GM23248 (cell line): ENCODE measurements around the gene CDR2. TPM values are rescaled to one million over a fixed set of nuclear protein-coding genes. Genes with fewer than 3 reads are reported as not detected.

Experiments
- DNase-seq: peaks from one replicate; pipeline ENCODE4 v3.0.0-alpha.2; 2015
- H2AFZ ChIP-seq: fragments of 200-600 bp; sonication (generic); 2 replicates; pipeline ENCODE4 v1.6.1; 2016; ENCODE audit warnings: antibody characterized with exemption
- H3F3A ChIP-seq: fragments of 200-600 bp; sonication (generic); 2 replicates; pipeline ENCODE4 v1.6.1; 2016; ENCODE audit warnings: mild to moderate bottlenecking, antibody characterized with exemption, mixed run types; ENCODE audit not compliant: insufficient read depth
- H3K27ac ChIP-seq: fragments of 200-600 bp; sonication (generic); 2 replicates; pipeline ENCODE4 v1.5.1; 2016; ENCODE audit warnings: mild to moderate bottlenecking
- H3K27me3 ChIP-seq: fragments of 200-600 bp; sonication (generic); replicated peaks from 2 replicates; pipeline ENCODE4 v1.6.1; 2016; ENCODE audit warnings: mild to moderate bottlenecking; ENCODE audit not compliant: insufficient read depth
- H3K36me3 ChIP-seq: fragments of 200-600 bp; sonication (generic); 2 replicates; pipeline ENCODE4 v1.6.1; 2016; ENCODE audit warnings: low read depth, mild to moderate bottlenecking
- H3K4me1 ChIP-seq: fragments of 200-600 bp; sonication (generic); 2 replicates; pipeline ENCODE4 v1.6.1; 2016; ENCODE audit warnings: mild to moderate bottlenecking; ENCODE audit not compliant: insufficient read depth
- H3K4me2 ChIP-seq: fragments of 200-600 bp; sonication (generic); one replicate; pipeline ENCODE4 v1.6.1; 2016; ENCODE audit warnings: mild to moderate bottlenecking; ENCODE audit not compliant: unreplicated experiment
- H3K4me3 ChIP-seq: fragments of 200-600 bp; sonication (generic); 2 replicates; pipeline ENCODE4 v1.5.1; 2016; ENCODE audit warnings: mild to moderate bottlenecking
- H3K79me2 ChIP-seq: fragments of 200-600 bp; sonication (generic); 2 replicates; pipeline ENCODE4 v1.6.1; 2016; ENCODE audit warnings: mild to moderate bottlenecking; ENCODE audit not compliant: insufficient read depth
- H3K9ac ChIP-seq: fragments of 200-600 bp; sonication (generic); 2 replicates; pipeline ENCODE4 v1.6.1; 2016; ENCODE audit warnings: mild to moderate bottlenecking
- H3K9me2 ChIP-seq: fragments of 200-600 bp; sonication (generic); 2 replicates; pipeline ENCODE4 v1.6.1; 2016; ENCODE audit warnings: mixed run types, mild to moderate bottlenecking, moderate library complexity; ENCODE audit not compliant: insufficient read depth
- H3K9me3 ChIP-seq: fragments of 200-600 bp; sonication (generic); one replicate; pipeline ENCODE4 v1.6.1; 2017; ENCODE audit warnings: low read depth
- H4K20me1 ChIP-seq: fragments of 200-600 bp; sonication (generic); 2 replicates; pipeline ENCODE4 v1.6.0; 2016; ENCODE audit not compliant: insufficient read depth
- EZH2 ChIP-seq: fragments of 200-600 bp; sonication (generic); IDR thresholded peaks from 2 replicates; pipeline ENCODE4 v1.6.1; 2018; ENCODE audit warnings: antibody characterized with exemption, mild to moderate bottlenecking; ENCODE audit not compliant: insufficient read depth, poor library complexity, severe bottlenecking
- EZH2phosphoT487 ChIP-seq: fragments of 200-600 bp; sonication (generic); IDR thresholded peaks from 2 replicates; pipeline ENCODE4 v1.6.1; 2018; ENCODE audit warnings: antibody characterized with exemption, moderate library complexity, mild to moderate bottlenecking, low read depth; ENCODE audit not compliant: insufficient read depth
- WGBS, 2 experiments: methylation state at CpG; one replicate each; pipeline ENCODE4 v1.1.6; 2015 to 2017; ENCODE audit warnings: low lambda C conversion rate in 2 of 2, low coverage in 1 of 2; ENCODE audit errors: missing lambda C conversion rate in 2 of 2; 5-methylcytosine and 5-hydroxymethylcytosine counted together
- in situ Hi-C: fragments of 300-500 bp; cut with MboI; formaldehyde crosslinking; loops from 2 replicates; pipeline ENCODE4 v1.15.0; 2020
- polyA plus RNA-seq: library from polyadenylated mRNA; unstranded; fragments of >200 nt; fragmentation: Nextera tagmentation; extraction: Ambion mirVana; gene quantifications from 2 replicates; pipeline ENCODE4 v1.2.1, GENCODE V29; 2016
- total RNA-seq: library from RNA; depleted of rRNA; stranded (reverse); fragments of >200 nt; shearing (Covaris generic); gene quantifications from 2 replicates; pipeline ENCODE4 v1.2.3, GENCODE V29; 2014

Gene CDR2
- total and polyA plus RNA-seq, 2 experiments from 2014 or later: 25.1 to 45.6 TPM

DNA sequence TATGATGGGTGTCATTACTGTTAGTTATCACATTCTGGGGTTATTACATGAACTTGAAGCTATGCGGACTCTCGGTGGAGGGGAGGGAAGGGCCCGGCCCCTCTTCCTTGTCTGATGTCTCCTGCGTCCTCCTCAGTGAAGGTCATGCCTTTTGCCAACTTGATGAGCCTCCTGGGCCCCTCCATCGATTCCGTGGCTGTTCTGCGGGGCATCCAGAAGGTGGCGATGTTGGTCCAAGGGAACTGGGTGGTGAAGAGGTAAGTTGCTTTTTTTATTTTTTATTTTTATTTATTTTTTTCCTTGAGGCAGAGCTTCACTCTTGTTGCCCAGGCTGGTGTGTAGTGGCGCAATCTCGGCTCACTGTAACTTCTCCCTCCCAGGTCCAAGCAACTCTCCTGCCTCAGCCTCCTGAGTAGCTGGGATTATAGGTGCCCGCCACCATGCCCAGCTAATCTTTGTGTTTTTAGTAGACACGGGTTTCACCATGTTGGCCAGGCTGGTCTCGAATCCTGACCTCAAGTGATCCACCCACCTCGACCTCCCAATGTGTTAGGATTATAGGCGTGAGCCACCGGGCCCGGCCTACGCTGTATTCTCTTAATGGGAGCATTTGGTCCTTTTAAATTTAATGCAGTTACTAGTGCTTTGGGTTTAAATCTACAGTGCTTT lies 55.6 kb downstream of the CDR2 start:
- no peak overlapping the region for H3K4me3 ChIP-seq
- H2AFZ ChIP-seq: no peak overlapping the region
- peak; percentile 54 for DNase-seq
- no peak for TF ChIP-seq EZH2
- no peak for TF ChIP-seq EZH2phosphoT487
- H3K36me3 ChIP-seq: peaks cover 3% of the 10 kb centered on the region; the same call in 1 of the 2 replicates
- H3F3A ChIP-seq: peaks cover 6% of the 10 kb centered on the region; the same call in 1 of the 2 replicates
- no peaks in the 10 kb centered on the region for H3K9me3 ChIP-seq
- H3K27me3 ChIP-seq: no peaks in the 10 kb centered on the region
- no peaks in the 10 kb centered on the region for H3K4me1 ChIP-seq
- H3K9ac ChIP-seq: no peak overlapping the region
- no peaks in the 10 kb centered on the region for H3K9me2 ChIP-seq
- no peaks in the 10 kb centered on the region for H4K20me1 ChIP-seq
- no peaks in the 10 kb centered on the region for H3K79me2 ChIP-seq
- H3K4me2 ChIP-seq: no peak overlapping the region
- no peak overlapping the region for H3K27ac ChIP-seq
- 92 to 94% methylated on average over 18 of the region's 18 CpGs for WGBS, 2 experiments
- in situ Hi-C loops: loop anchor here (25.0 kb wide), 1 partner anchor 1132 kb away; no protein-coding TSS in a partner anchor

DNA sequence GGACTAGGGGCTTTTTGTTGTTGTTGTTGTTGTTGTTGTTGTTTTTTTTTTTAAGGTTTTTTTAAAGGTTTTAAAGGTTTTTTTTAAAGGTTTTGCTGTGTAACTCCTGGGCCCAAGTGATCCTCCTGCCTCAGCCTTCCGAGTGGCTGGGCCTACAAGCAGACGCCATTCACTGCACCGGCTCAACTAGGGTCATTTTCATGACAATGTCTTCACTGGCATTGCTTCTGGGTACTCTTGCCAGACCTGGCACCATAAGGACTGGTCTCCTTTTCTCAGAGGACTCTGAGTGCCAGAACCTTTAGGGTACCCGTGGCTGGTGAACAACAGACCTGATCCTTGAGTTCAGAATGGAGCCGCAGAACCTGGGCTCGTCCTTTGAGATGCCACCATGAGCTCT lies 56.8 kb downstream of the CDR2 start:
- no peaks in the 10 kb centered on the region for H3K79me2 ChIP-seq
- peaks cover 6% of the 10 kb centered on the region; the same call in 1 of the 2 replicates for H3F3A ChIP-seq
- no peaks in the 10 kb centered on the region for H4K20me1 ChIP-seq
- no peaks in the 10 kb centered on the region for H3K4me1 ChIP-seq
- H3K36me3 ChIP-seq: peaks cover 3% of the 10 kb centered on the region; the same call in 1 of the 2 replicates
- H3K4me3 ChIP-seq: no peak overlapping the region
- H3K27ac ChIP-seq: no peak overlapping the region
- no peaks in the 10 kb centered on the region for H3K9me3 ChIP-seq
- H3K9ac ChIP-seq: no peak overlapping the region
- H3K9me2 ChIP-seq: no peaks in the 10 kb centered on the region
- 84 to 89% methylated on average over 6 of the region's 6 CpGs for WGBS, 2 experiments
- DNase-seq: no peak
- TF ChIP-seq EZH2phosphoT487 (no peak), EZH2 (no peak)
- in situ Hi-C loops: loop anchor here (25.0 kb wide), 1 partner anchor 1130 kb away; no protein-coding TSS in a partner anchor
- H2AFZ ChIP-seq: no peak overlapping the region
- H3K4me2 ChIP-seq: no peak overlapping the region
- H3K27me3 ChIP-seq: no peaks in the 10 kb centered on the region

DNA sequence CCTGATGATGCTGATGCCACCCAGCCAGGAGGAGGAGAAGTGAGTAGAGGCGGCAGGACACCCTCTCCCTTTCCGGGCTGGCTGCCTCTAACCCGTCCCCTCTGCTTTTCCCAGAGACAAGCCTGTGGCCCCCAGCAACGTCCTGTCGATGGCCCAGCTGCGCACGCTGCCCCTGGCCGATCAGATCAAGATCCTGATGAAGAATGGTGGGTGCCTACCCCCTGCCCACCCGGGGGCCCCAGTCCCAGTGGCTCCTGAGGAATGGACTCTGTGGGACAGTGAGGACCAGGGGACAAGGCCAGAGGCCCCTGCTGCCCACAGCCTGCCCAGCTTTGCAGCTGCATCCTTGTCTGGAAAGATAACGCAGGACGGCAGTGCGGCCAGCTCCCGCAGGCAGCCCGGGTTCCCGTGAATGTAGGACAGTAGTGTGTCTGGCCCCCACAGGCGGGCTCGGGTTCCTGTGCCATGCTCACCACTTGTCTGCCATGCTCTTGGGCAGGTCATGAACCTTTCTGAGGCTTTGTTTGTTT lies 57.4 kb downstream of the CDR2 start:
- no peaks in the 10 kb centered on the region for H3K9me2 ChIP-seq
- no peaks in the 10 kb centered on the region for H3K9me3 ChIP-seq
- H3F3A ChIP-seq: peaks cover 6% of the 10 kb centered on the region; the same call in 1 of the 2 replicates
- no peak overlapping the region for H3K4me2 ChIP-seq
- 90% methylated on average over 17 of the region's 17 CpGs for WGBS, 2 experiments
- in situ Hi-C loops: loop anchor here (25.0 kb wide), 1 partner anchor 1130 kb away; no protein-coding TSS in a partner anchor
- no peaks in the 10 kb centered on the region for H3K27me3 ChIP-seq
- H3K36me3 ChIP-seq: peaks cover 3% of the 10 kb centered on the region; the same call in 1 of the 2 replicates
- H3K79me2 ChIP-seq: no peaks in the 10 kb centered on the region
- no peaks in the 10 kb centered on the region for H4K20me1 ChIP-seq
- H2AFZ ChIP-seq: no peak overlapping the region
- H3K27ac ChIP-seq: no peak overlapping the region
- no peaks in the 10 kb centered on the region for H3K4me1 ChIP-seq
- TF ChIP-seq EZH2: no peak
- no peak for TF ChIP-seq EZH2phosphoT487
- H3K4me3 ChIP-seq: no peak overlapping the region
- no peak for DNase-seq
- no peak overlapping the region for H3K9ac ChIP-seq

DNA sequence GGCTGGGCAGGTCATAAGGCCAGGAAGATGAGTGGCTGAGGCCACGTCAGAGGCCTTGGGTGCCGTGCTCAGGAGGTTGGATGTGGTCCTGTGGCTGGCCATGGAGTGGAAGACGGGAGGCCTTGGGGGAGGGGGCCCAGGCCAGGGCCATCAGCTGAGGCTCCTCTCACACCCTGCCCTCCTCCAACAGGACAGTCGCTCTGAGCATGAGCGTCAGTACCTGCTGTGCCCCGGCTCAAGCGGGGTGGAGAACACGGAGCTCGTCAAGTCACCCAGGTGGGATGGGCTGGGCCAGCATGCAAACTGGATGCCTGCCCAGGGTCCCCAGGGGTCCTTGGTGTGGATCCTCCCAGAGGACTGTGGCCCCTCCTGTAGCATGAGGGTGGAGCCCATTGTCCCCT lies 58.0 kb downstream of the CDR2 start:
- Histone ChIP-seq H3K9me2 (no peaks in the 10 kb centered on the region), H3K27ac (no peak overlapping the region), H2AFZ (no peak overlapping the region), H3K4me1 (no peaks in the 10 kb centered on the region), H3K27me3 (no peaks in the 10 kb centered on the region), H3K4me2 (no peak overlapping the region), H4K20me1 (no peaks in the 10 kb centered on the region), H3K9me3 (no peaks in the 10 kb centered on the region), H3K79me2 (no peaks in the 10 kb centered on the region), H3K36me3 (peaks cover 3% of the 10 kb centered on the region; the same call in 1 of the 2 replicates), H3F3A (peaks cover 6% of the 10 kb centered on the region; the same call in 1 of the 2 replicates), H3K9ac (no peak overlapping the region), H3K4me3 (no peak overlapping the region)
- no peak for TF ChIP-seq EZH2
- in situ Hi-C loops: loop anchor here (25.0 kb wide), 1 partner anchor 1129 kb away; no protein-coding TSS in a partner anchor
- no peak for DNase-seq
- WGBS, 2 experiments: 77 to 83% methylated on average over 8 to 9 of the region's 9 CpGs
